Adrenal gland (tissue), 5 donors: Measurements from ENCODE around the gene RNU6-9.

ENCODE experiments used
- POLR2A ChIP-seq, 2 donors: fragments of 450-650 bp; IDR thresholded peaks; one replicate each; pipeline ENCODE4 v1.6.1; 2017; ENCODE audit warnings: antibody characterized with exemption in 2 of 2, mild to moderate bottlenecking in 2 of 2, moderate library complexity in 1 of 2
- TF ChIP-seq, protein P1 (sequence below), 6 experiments: fragments of 450-650 bp in 4 of 6; fragments of 200-600 bp in 2 of 6; sonication (generic) in 1 of 6; IDR thresholded peaks; 1 replicate in 5 of 6; 2 replicates in 1 of 6; pipeline versions ENCODE4 v1.5.1 to v1.8.0; 2016 to 2021; ENCODE audit warnings: antibody characterized with exemption in 6 of 6, mild to moderate bottlenecking in 2 of 6, moderate library complexity in 1 of 6
- donor health status: DM: no; HTN: no; CAD: no.

DNA sequence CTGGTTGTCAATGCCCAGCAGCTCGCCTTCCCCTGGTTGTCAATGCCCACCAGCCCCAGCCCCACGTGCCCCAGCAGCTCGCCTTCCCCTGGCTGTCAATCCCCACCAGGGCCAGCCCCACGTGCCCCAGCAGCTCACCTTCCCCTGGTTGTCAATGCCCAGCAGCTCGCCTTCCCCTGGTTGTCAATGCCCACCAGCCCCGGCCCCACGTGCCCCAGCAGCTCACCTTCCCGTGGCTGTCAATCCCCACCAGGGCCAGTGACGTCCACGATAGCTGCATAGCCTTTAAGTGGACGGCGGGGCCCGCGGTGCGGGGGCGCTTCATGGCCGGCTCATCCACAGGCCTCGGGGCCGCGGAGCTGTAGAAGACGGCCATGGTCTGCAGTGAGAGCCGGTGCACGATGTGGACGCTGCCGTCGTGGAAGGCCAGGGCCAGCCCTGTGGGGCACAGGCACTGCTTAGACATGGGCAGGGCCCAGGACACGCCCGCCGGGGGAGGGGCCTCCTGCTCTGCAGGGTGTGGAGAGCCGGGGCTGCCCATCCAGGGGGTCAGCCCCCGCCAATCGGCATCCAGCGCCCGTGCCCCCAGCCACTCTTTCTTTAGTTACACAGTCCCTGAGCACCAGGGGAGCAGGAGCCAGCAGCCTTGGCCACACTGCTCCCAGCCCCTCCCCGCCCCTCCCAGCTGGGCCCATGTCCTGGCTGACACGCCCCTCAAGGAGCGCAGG lies 13.4 kb upstream of the RNU6-9 start:
- TF ChIP-seq, protein P1, sequence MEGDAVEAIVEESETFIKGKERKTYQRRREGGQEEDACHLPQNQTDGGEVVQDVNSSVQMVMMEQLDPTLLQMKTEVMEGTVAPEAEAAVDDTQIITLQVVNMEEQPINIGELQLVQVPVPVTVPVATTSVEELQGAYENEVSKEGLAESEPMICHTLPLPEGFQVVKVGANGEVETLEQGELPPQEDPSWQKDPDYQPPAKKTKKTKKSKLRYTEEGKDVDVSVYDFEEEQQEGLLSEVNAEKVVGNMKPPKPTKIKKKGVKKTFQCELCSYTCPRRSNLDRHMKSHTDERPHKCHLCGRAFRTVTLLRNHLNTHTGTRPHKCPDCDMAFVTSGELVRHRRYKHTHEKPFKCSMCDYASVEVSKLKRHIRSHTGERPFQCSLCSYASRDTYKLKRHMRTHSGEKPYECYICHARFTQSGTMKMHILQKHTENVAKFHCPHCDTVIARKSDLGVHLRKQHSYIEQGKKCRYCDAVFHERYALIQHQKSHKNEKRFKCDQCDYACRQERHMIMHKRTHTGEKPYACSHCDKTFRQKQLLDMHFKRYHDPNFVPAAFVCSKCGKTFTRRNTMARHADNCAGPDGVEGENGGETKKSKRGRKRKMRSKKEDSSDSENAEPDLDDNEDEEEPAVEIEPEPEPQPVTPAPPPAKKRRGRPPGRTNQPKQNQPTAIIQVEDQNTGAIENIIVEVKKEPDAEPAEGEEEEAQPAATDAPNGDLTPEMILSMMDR (IDR thresholded peaks at IDR 0.05) = no peak
- no peak for TF ChIP-seq POLR2A (IDR thresholded peaks at IDR 0.05)
